Stomach (tissue), 9 donors: Measurements from ENCODE around the gene ONECUT3. TPM values are rescaled to one million over a fixed set of nuclear protein-coding genes. Genes with fewer than 3 reads are reported as not detected.

ENCODE experiments used
- DNase-seq, 2 donors: peaks; one replicate each; pipeline versions ENCODE4 v3.0.0 to v3.0.0-alpha.2; 2013 to 2019
- H3K27ac ChIP-seq, 5 donors: fragments of 200-600 bp in 4 of 5; sonication (generic) in 4 of 5; one replicate each; pipeline ENCODE4 v1.5.1; 2013 to 2019; ENCODE audit warnings: mild to moderate bottlenecking in 1 of 5, moderate library complexity in 1 of 5
- H3K27me3 ChIP-seq, 3 donors: fragments of 200-600 bp; sonication (generic); one replicate each; pipeline ENCODE4 v1.5.1; 2017 to 2019; ENCODE audit warnings: mixed run types in 1 of 3
- H3K36me3 ChIP-seq, 4 donors: fragments of 200-600 bp; sonication (generic); 1 replicate in 3 of 4; 2 replicates in 1 of 4; pipeline ENCODE4 v1.5.1; 2016 to 2019
- H3K4me1 ChIP-seq, 4 donors: fragments of 200-600 bp; sonication (generic); one replicate each; pipeline ENCODE4 v1.5.1; 2016 to 2019
- H3K4me3 ChIP-seq, 4 donors: fragments of 200-600 bp; sonication (generic) in 3 of 4; one replicate each; pipeline ENCODE4 v1.5.1; 2016 to 2019; ENCODE audit warnings: mild to moderate bottlenecking in 1 of 4
- H3K9me3 ChIP-seq, 4 donors: fragments of 200-600 bp; sonication (generic); one replicate each; pipeline ENCODE4 v1.5.1; 2016 to 2019
- EP300 ChIP-seq: sonication (generic); formaldehyde crosslinking; IDR thresholded peaks from one replicate; pipeline ENCODE4 v1.6.1; 2017; ENCODE audit warnings: antibody characterized with exemption
- POLR2A ChIP-seq, 4 donors: fragments of 450-650 bp; IDR thresholded peaks; one replicate each; pipeline ENCODE4 v1.6.1; 2016; ENCODE audit warnings: antibody characterized with exemption in 4 of 4, control low read depth in 2 of 4, mild to moderate bottlenecking in 1 of 4, moderate library complexity in 1 of 4
- POLR2AphosphoS5 ChIP-seq, 3 donors: sonication (generic); formaldehyde crosslinking; IDR thresholded peaks; one replicate each; pipeline ENCODE4 v1.6.1; 2016; ENCODE audit warnings: antibody characterized with exemption in 3 of 3
- WGBS, 5 donors: extraction: QIAGEN DNeasy Blood & Tissue Kit in 3 of 5; methylation state at CpG; one replicate each; pipeline versions ENCODE4 v1.1.5 to v1.1.7; 2013 to 2018; 5-methylcytosine and 5-hydroxymethylcytosine counted together
- intact Hi-C: fragments of 100-400 bp; cut with DNase I; formaldehyde crosslinking; loops from one replicate; pipeline ENCODE4 v1.15.1; 2023; ENCODE audit warnings: low total_unique reads
- polyA plus RNA-seq, 3 donors: library from polyadenylated mRNA; stranded (reverse); fragments of 200-250 nt; gene quantifications; one replicate each; pipeline ENCODE4 v1.2.3, GENCODE V29; 2013
- total RNA-seq, 5 donors: library from RNA; depleted of rRNA; stranded (reverse); fragments of >200 nt; gene quantifications; one replicate each; pipeline versions ENCODE4 v1.1.0 to v1.2.3, GENCODE V29; 2014 to 2016
- TF ChIP-seq, protein P1 (sequence below), 7 experiments: fragments of 450-650 bp in 4 of 7; fragments of 200-600 bp in 3 of 7; sonication (generic) in 3 of 7; IDR thresholded peaks; one replicate each; pipeline ENCODE4 v1.5.1; 2016 to 2019; ENCODE audit warnings: antibody characterized with exemption in 7 of 7, control low read depth in 2 of 7, mild to moderate bottlenecking in 1 of 7
- donor health status: healthy with polysubstance abuse.
- donor health status: Bipolar disorder and iron deficiency.
- donor health status: healthy.

The ONECUT3 gene
- total and polyA plus RNA-seq, 8 donors, result 0.13 to 0.37 (median 0.29) TPM; not detected in 5

DNA sequence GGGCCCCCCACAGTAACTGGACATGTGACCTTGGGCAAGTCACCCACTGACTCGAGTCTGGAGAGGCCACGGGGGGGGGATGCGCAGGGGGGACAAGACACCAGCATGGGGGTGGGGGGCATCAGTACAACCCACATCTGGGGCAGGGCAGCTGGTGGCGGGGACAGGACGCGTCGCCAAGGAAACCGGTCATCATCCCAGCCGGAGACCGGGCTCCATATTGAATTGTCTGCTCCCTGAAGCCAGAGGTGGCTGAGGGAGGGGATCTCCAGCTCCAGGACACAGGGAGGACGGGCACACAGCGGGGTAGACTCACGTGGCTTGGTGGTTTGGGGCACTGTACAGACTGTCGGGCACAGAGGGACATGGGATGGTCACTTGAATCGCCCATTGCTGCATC, 11.4 kb downstream of the ONECUT3 start:
- TF ChIP-seq POLR2AphosphoS5 (IDR thresholded peaks at IDR 0.05), result no peak
- intact Hi-C loops, result no loop called here
- no peak for DNase-seq
- 10 to 31% (median 18%) methylated on average over 10 to 15 of the region's 15 CpGs for WGBS, 5 donors
- Histone ChIP-seq H3K27ac (no peak overlapping the region), H3K36me3 (no peaks in the 10 kb centered on the region), H3K4me3 (no peak overlapping the region), H3K27me3 (peaks cover 40 to 100% (median 97%) of the 10 kb centered on the region in 3 donors), H3K4me1 (peaks cover 0 to 8% (median 3%) of the 10 kb centered on the region in 4 donors), H3K9me3 (peaks cover 0 to 2% (median under 1%) of the 10 kb centered on the region in 4 donors)

DNA sequence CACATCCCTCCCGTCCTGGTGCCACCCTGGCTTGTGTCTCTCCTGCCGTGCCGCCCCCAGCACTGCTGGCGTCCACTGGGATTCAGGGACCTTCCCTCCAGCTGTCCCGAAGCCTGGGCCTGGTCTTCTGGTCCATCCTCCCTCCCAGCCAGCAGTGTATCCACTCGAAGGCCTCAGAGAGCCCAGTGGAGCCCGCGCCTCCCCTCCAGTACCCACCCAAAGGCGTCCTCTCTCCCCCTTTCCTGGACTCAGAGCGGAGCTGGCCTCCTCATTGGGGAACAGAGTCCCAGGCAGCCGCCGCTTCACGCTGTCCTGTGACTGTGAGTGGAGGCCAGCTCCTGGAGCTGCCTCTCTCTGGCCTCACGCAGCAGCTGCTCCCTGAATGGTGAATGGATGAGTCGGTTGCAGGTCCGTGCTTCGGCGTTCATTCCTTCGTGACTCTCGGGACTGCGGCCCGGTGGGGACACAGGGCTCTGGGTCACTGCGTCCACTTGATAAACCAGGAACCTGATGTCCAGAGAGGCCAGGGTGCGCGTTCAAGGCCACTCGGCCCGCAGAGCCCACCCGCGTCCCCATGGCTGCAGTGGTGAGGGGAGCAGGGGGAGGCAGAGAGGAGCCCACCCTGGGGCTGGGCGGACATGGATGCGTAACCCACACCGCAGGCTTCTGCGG, 12.1 kb downstream of the ONECUT3 start:
- H3K36me3 ChIP-seq, result no peaks in the 10 kb centered on the region
- H3K27me3 ChIP-seq, result peaks cover 37 to 100% (median 94%) of the 10 kb centered on the region in 3 donors
- H3K4me1 ChIP-seq, result peaks cover 0 to 8% (median 3%) of the 10 kb centered on the region in 4 donors
- peaks cover 0 to 9% (median 5%) of the 10 kb centered on the region in 4 donors for H3K9me3 ChIP-seq
- no peak for DNase-seq
- 16 to 34% (median 20%) methylated on average over 10 to 33 of the region's 33 CpGs for WGBS, 5 donors
- no peak overlapping the region for H3K4me3 ChIP-seq
- H3K27ac ChIP-seq, result no peak overlapping the region
- no peak for TF ChIP-seq EP300
- TF ChIP-seq, protein P1, sequence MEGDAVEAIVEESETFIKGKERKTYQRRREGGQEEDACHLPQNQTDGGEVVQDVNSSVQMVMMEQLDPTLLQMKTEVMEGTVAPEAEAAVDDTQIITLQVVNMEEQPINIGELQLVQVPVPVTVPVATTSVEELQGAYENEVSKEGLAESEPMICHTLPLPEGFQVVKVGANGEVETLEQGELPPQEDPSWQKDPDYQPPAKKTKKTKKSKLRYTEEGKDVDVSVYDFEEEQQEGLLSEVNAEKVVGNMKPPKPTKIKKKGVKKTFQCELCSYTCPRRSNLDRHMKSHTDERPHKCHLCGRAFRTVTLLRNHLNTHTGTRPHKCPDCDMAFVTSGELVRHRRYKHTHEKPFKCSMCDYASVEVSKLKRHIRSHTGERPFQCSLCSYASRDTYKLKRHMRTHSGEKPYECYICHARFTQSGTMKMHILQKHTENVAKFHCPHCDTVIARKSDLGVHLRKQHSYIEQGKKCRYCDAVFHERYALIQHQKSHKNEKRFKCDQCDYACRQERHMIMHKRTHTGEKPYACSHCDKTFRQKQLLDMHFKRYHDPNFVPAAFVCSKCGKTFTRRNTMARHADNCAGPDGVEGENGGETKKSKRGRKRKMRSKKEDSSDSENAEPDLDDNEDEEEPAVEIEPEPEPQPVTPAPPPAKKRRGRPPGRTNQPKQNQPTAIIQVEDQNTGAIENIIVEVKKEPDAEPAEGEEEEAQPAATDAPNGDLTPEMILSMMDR (IDR thresholded peaks at IDR 0.05), result no peak
- TF ChIP-seq POLR2AphosphoS5 (IDR thresholded peaks at IDR 0.05), result no peak
- TF ChIP-seq POLR2A (IDR thresholded peaks at IDR 0.05), result no peak
- intact Hi-C loops, result no loop called here

DNA sequence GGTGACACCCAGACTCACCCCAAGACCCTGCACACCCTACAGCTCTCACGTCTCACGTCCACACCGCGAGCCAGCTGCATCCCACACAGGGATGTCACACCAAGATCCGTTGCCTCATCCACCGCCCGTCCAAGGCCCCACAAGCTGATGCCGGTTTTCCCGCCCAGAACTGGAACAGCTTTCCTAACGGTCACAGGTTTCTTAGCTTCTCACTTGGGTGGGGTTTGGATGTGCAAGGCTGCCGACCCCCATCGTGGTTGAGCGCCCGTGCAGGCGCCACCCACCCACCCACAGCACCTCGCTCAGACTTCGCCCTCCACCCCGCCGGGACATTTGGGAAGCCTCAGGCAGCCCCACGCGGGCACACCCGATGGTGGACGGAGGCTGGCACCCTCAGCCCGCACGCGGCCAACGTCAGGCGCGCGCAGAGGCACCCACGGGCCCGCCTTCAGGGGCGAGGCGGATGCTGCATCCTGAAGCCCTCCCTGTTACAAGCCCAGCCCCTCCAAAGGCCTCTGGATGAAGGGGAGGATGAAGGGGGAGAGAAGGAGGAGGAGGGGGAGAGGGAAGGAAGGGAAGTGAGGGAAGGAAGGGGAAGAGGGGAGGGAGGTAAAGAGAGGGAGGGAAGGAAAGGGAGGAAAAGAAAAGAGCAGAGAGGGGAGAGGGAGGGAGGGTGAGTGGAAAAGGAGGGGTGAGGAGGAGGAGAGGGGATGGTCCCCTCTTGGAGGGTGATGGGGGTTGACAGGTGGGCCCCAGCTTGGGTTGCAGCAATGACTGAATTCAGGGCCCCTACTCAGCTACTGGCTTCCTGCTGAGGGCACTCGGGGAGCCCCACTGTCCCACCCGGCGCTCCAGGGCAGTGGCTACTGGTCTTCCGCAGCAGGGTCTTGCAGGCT, 12.8 kb downstream of the ONECUT3 start:
- peaks cover 0 to 8% (median 3%) of the 10 kb centered on the region in 4 donors for H3K4me1 ChIP-seq
- H3K9me3 ChIP-seq, result peaks cover 4 to 17% (median 12%) of the 10 kb centered on the region in 4 donors
- no peaks in the 10 kb centered on the region for H3K36me3 ChIP-seq
- no peak overlapping the region for H3K4me3 ChIP-seq
- TF ChIP-seq, protein P1 (IDR thresholded peaks at IDR 0.05), result no peak
- peaks cover 37 to 100% (median 86%) of the 10 kb centered on the region in 3 donors for H3K27me3 ChIP-seq
- intact Hi-C loops, result no loop called here
- WGBS, 5 donors, result 6 to 31% (median 16%) methylated on average over 17 to 38 of the region's 38 CpGs
- no peak for DNase-seq
- no peak overlapping the region for H3K27ac ChIP-seq

DNA sequence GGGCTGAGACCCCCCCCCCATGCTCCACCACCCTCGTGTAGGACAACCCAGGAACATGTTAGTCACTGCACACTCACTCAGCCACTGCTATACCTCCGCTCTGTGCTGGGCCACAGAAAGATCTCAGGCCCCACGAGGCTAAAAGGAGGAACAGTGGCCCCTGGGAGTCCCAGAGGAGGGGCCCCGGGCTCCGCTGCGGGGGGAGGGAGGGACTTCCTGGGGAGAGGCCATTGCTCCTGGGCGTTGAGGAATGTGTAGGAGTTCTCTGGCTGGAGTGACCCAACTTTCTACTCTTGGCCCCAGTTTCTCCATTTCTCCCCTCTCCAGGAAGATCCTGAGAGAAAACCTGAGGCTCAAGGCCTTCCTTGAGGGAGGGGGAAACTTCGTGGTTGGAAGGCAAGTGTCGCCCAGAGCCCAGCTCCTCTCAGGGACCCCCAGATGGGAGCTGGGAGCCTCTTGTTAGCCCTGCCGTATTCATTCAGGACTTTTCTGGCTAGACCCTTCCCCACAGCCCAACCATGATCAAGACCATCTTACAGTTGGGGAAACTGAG, 13.6 kb downstream of the ONECUT3 start:
- no peak overlapping the region for H3K4me3 ChIP-seq
- intact Hi-C loops, result no loop called here
- peaks cover 34 to 100% (median 79%) of the 10 kb centered on the region in 3 donors for H3K27me3 ChIP-seq
- no peak for DNase-seq
- H3K9me3 ChIP-seq, result peaks cover 7 to 23% (median 19%) of the 10 kb centered on the region in 4 donors
- no peak overlapping the region for H3K27ac ChIP-seq
- 19 to 23% (median 20%) methylated on average over 10 of the region's 10 CpGs for WGBS, 5 donors
- no peak for TF ChIP-seq POLR2AphosphoS5 (IDR thresholded peaks at IDR 0.05)
- no peak for TF ChIP-seq POLR2A (IDR thresholded peaks at IDR 0.05)
- TF ChIP-seq EP300, result no peak
- TF ChIP-seq, protein P1 (IDR thresholded peaks at IDR 0.05), result no peak
- H3K36me3 ChIP-seq, result no peaks in the 10 kb centered on the region
- H3K4me1 ChIP-seq, result peaks cover 0 to 8% (median 3%) of the 10 kb centered on the region in 4 donors
